Endothelial cell (in vitro differentiated cells): ENCODE data around the gene SERPINH1. TPM values are rescaled to one million over a fixed set of nuclear protein-coding genes. Genes with fewer than 3 reads are reported as not detected.

ENCODE experiments used
- DNase-seq: peaks from one replicate; pipeline ENCODE4 v3.0.0; 2021; ENCODE audit warnings: low spot score
- H3K27ac Mint-ChIP-seq: one replicate; pipeline ENCODE4 v1.8.0; 2021; ENCODE audit warnings: mixed read lengths, inconsistent platforms; ENCODE audit not compliant: unreplicated experiment
- H3K27me3 Mint-ChIP-seq: one replicate; pipeline ENCODE4 v1.8.0; 2021; ENCODE audit warnings: mild to moderate bottlenecking, moderate library complexity, mixed read lengths, inconsistent platforms; ENCODE audit not compliant: unreplicated experiment
- H3K36me3 Mint-ChIP-seq: one replicate; pipeline ENCODE4 v1.8.0; 2021; ENCODE audit warnings: mild to moderate bottlenecking, low read depth, mixed read lengths, inconsistent platforms; ENCODE audit not compliant: unreplicated experiment
- H3K4me1 Mint-ChIP-seq: one replicate; pipeline ENCODE4 v1.8.0; 2021; ENCODE audit warnings: mild to moderate bottlenecking, mixed read lengths, inconsistent platforms; ENCODE audit not compliant: unreplicated experiment
- H3K4me3 Mint-ChIP-seq: one replicate; pipeline ENCODE4 v1.8.0; 2021; ENCODE audit warnings: mild to moderate bottlenecking, mixed read lengths, inconsistent platforms; ENCODE audit not compliant: unreplicated experiment
- H3K9me3 Mint-ChIP-seq: one replicate; pipeline ENCODE4 v1.8.0; 2021; ENCODE audit warnings: mixed read lengths, inconsistent platforms; ENCODE audit not compliant: unreplicated experiment
- CTCF ChIP-seq: fragments of 200-600 bp; sonication (generic); IDR thresholded peaks from one replicate; pipeline ENCODE4 v1.5.0; 2021; ENCODE audit warnings: antibody characterized with exemption; ENCODE audit not compliant: unreplicated experiment
- total RNA-seq: library from RNA; stranded (reverse); fragmentation: NEBNext Ultra II Directional; extraction: Animal tissue kit (Norgen Biotek cat#: 25700); gene quantifications from one replicate; pipeline ENCODE4 v1.2.1, GENCODE V29; 2021; ENCODE audit not compliant: unreplicated experiment

The SERPINH1 gene
- total RNA-seq, 1 donor from 2014 or later, result 449 TPM

GRCh38 chr11:75600356-75600755 lies 38.3 kb downstream of the SERPINH1 start:
- no peak overlapping the region for H3K27ac Mint-ChIP-seq
- peaks cover 2% of the 10 kb centered on the region for H3K27me3 Mint-ChIP-seq
- peaks cover 15% of the 10 kb centered on the region for H3K4me1 Mint-ChIP-seq
- H3K36me3 Mint-ChIP-seq, result no peaks in the 10 kb centered on the region
- DNase-seq, result no peak
- TF ChIP-seq CTCF, result no peak
- H3K4me3 Mint-ChIP-seq, result no peak overlapping the region
- H3K9me3 Mint-ChIP-seq, result no peaks in the 10 kb centered on the region

- Mint-ChIP-seq H3K36me3 (no peaks in the 10 kb centered on the region), H3K4me3 (no peak overlapping the region), H3K4me1 (peaks cover 9% of the 10 kb centered on the region), H3K9me3 (no peaks in the 10 kb centered on the region), H3K27ac (no peak overlapping the region), H3K27me3 (peaks cover 2% of the 10 kb centered on the region)
- no peak for DNase-seq
- TF ChIP-seq CTCF, result no peak
These were observed 39.4 kb downstream of the SERPINH1 start for GRCh38 chr11:75601494-75601893.

DNA sequence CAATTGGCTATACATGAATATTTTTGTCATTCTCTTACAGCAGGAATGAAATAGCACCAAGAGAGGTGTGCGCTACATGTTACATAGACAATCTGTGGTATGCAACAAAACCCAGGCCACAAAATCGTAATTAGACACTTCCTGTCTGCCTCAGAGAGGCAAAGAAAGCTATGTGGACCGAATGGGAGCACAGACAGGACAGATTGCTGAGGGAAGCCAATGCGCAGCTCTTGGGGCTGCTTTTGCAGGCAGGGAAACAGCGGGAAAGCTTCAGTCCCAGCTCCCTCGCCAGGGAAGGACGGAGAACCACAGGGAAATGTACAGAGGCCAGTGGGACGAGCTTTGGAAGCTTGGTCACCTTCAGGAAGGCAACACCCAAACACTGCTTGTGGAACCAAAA lies 40.9 kb downstream of the SERPINH1 start:
- no peaks in the 10 kb centered on the region for H3K9me3 Mint-ChIP-seq
- no peak for TF ChIP-seq CTCF
- DNase-seq, result no peak
- H3K27me3 Mint-ChIP-seq, result peaks cover 2% of the 10 kb centered on the region
- H3K4me1 Mint-ChIP-seq, result peaks cover 9% of the 10 kb centered on the region
- H3K36me3 Mint-ChIP-seq, result no peaks in the 10 kb centered on the region
- H3K27ac Mint-ChIP-seq, result no peak overlapping the region
- no peak overlapping the region for H3K4me3 Mint-ChIP-seq

- peaks cover 2% of the 10 kb centered on the region for H3K27me3 Mint-ChIP-seq
- H3K27ac Mint-ChIP-seq, result no peak overlapping the region
- H3K9me3 Mint-ChIP-seq, result no peaks in the 10 kb centered on the region
- peaks cover 9% of the 10 kb centered on the region for H3K4me1 Mint-ChIP-seq
- DNase-seq, result no peak
- no peak overlapping the region for H3K4me3 Mint-ChIP-seq
- no peak for TF ChIP-seq CTCF
- no peaks in the 10 kb centered on the region for H3K36me3 Mint-ChIP-seq
These were observed 42.0 kb downstream of the SERPINH1 start for GRCh38 chr11:75603791-75604736.

- DNase-seq, result no peak
- Mint-ChIP-seq H3K9me3 (no peaks in the 10 kb centered on the region), H3K4me3 (no peak overlapping the region), H3K36me3 (no peaks in the 10 kb centered on the region), H3K4me1 (peaks cover 2% of the 10 kb centered on the region), H3K27me3 (peaks cover 2% of the 10 kb centered on the region), H3K27ac (no peak overlapping the region)
- no peak for TF ChIP-seq CTCF
These were observed 44.0 kb downstream of the SERPINH1 start for GRCh38 chr11:75606099-75606498.
